ENCODE measurements around the gene KCNN2. TPM values are rescaled to one million over a fixed set of nuclear protein-coding genes. Genes with fewer than 3 reads are reported as not detected.
A peak's percentile ranks its signal among the peaks of the same experiment; 100 is the strongest.

The KCNN2 gene
- total and polyA plus RNA-seq, 4 donors: 0.09 to 4.6 (median 3.0) TPM

- TF ChIP-seq ZBTB33 (IDR thresholded peaks at IDR 0.05) (peak; percentile 58), FOXA2 (IDR thresholded peaks at IDR 0.05) (peak; percentile 53), FOXA1 (IDR thresholded peaks at IDR 0.05) (no peak)
Observed at GRCh38 chr5:114377946-114378345, 16.1 kb downstream of the KCNN2 start (continued).

GRCh38 chr5:114380721-114381120, 18.9 kb downstream of the KCNN2 start:
- 82% methylated on average over 5 of the region's 5 CpGs for WGBS
- TF ChIP-seq SP1 (IDR thresholded peaks at IDR 0.05): no peak
- no peak for TF ChIP-seq REST (IDR thresholded peaks at IDR 0.05)
- TF ChIP-seq GABPA (IDR thresholded peaks at IDR 0.05 in 1 of 2, conservative IDR thresholded peaks at IDR 0.05 in 1 of 2): no peak
- Histone ChIP-seq H3K27ac (ENCODE audit: low read depth in 1 of 2, low read length in 2 of 2) (no peak overlapping the region), H3K36me3 (ENCODE audit: control insufficient read depth in 4 of 4, insufficient read depth in 3 of 4, low read depth in 1 of 4, low read length in 3 of 4) (no peaks in the 10 kb centered on the region), H3K4me3 (ENCODE audit: low read depth in 1 of 3, low read length in 3 of 3) (no peak overlapping the region), H3K9ac (ENCODE audit: low read depth in 1 of 2, low read length in 2 of 2) (no peak overlapping the region), H3K27me3 (ENCODE audit: control insufficient read depth in 4 of 4, insufficient read depth in 4 of 4, low read length in 3 of 4) (no peaks in the 10 kb centered on the region), H3K4me1 (ENCODE audit: control insufficient read depth in 4 of 4, insufficient read depth in 4 of 4, low read length in 3 of 4) (peaks cover 9 to 27% (median 20%) of the 10 kb centered on the region in 4 donors), H3K9me3 (ENCODE audit: control insufficient read depth in 4 of 4, low read length in 3 of 4) (no peaks in the 10 kb centered on the region)
- DNase-seq (ENCODE audit: low spot score): no peak

- H3K4me3 ChIP-seq (ENCODE audit: low read depth in 1 of 3, low read length in 3 of 3): no peak overlapping the region
- H3K9ac ChIP-seq (ENCODE audit: low read depth in 1 of 2, low read length in 2 of 2): no peak overlapping the region
- DNase-seq (ENCODE audit: low spot score): no peak
- 39% methylated on average over 1 of the region's 1 CpG for WGBS
- peaks cover 6 to 49% (median 35%) of the 10 kb centered on the region in 4 donors for H3K4me1 ChIP-seq (ENCODE audit: control insufficient read depth in 4 of 4, insufficient read depth in 4 of 4, low read length in 3 of 4)
- TF ChIP-seq HNF4A (conservative IDR thresholded peaks at IDR 0.05) (peak in 1 of 2 donors; percentile 37), YY1 (IDR thresholded peaks at IDR 0.05) (no peak)
- H3K36me3 ChIP-seq (ENCODE audit: control insufficient read depth in 4 of 4, insufficient read depth in 3 of 4, low read depth in 1 of 4, low read length in 3 of 4): no peaks in the 10 kb centered on the region
- H3K27ac ChIP-seq (ENCODE audit: low read depth in 1 of 2, low read length in 2 of 2): no peak overlapping the region
- H3K27me3 ChIP-seq (ENCODE audit: control insufficient read depth in 4 of 4, insufficient read depth in 4 of 4, low read length in 3 of 4): no peaks in the 10 kb centered on the region
- H3K9me3 ChIP-seq (ENCODE audit: control insufficient read depth in 4 of 4, low read length in 3 of 4): no peaks in the 10 kb centered on the region
Observed at GRCh38 chr5:114387433-114387832, 25.6 kb downstream of the KCNN2 start.

- H3K36me3 ChIP-seq (ENCODE audit: control insufficient read depth in 4 of 4, insufficient read depth in 3 of 4, low read depth in 1 of 4, low read length in 3 of 4): no peaks in the 10 kb centered on the region
- H3K27me3 ChIP-seq (ENCODE audit: control insufficient read depth in 4 of 4, insufficient read depth in 4 of 4, low read length in 3 of 4): no peaks in the 10 kb centered on the region
- no peak overlapping the region for H3K4me3 ChIP-seq (ENCODE audit: low read depth in 1 of 3, low read length in 3 of 3)
- WGBS: 36% methylated on average over 1 of the region's 1 CpG
- no peak for DNase-seq (ENCODE audit: low spot score)
- H3K9me3 ChIP-seq (ENCODE audit: control insufficient read depth in 4 of 4, low read length in 3 of 4): no peaks in the 10 kb centered on the region
- no peak overlapping the region for H3K27ac ChIP-seq (ENCODE audit: low read depth in 1 of 2, low read length in 2 of 2)
- H3K4me1 ChIP-seq (ENCODE audit: control insufficient read depth in 4 of 4, insufficient read depth in 4 of 4, low read length in 3 of 4): peaks cover 6 to 76% (median 61%) of the 10 kb centered on the region in 4 donors
- no peak overlapping the region for H3K9ac ChIP-seq (ENCODE audit: low read depth in 1 of 2, low read length in 2 of 2)
- TF ChIP-seq RXRA (IDR thresholded peaks at IDR 0.05) (peak; percentile 61 to 70), RAD21 (IDR thresholded peaks at IDR 0.05) (peak in 1 of 2 donors; percentile 7), ZBTB33 (IDR thresholded peaks at IDR 0.05) (no peak), GABPA (IDR thresholded peaks at IDR 0.05 in 1 of 2, conservative IDR thresholded peaks at IDR 0.05 in 1 of 2) (no peak), ATF3 (IDR thresholded peaks at IDR 0.05) (peak; percentile 71), HNF4A (conservative IDR thresholded peaks at IDR 0.05) (peak; percentile 77), FOXA2 (IDR thresholded peaks at IDR 0.05) (peak; percentile 8), TAF1 (conservative IDR thresholded peaks at IDR 0.05) (no peak), YY1 (IDR thresholded peaks at IDR 0.05) (peak; percentile 63), MAX (IDR thresholded peaks at IDR 0.05) (peak; percentile 32), REST (IDR thresholded peaks at IDR 0.05) (peak; percentile 58)
Observed at GRCh38 chr5:114390431-114390830, 28.6 kb downstream of the KCNN2 start.
